H9 (cell line): Measurements from ENCODE around the gene S1PR2. TPM values are rescaled to one million over a fixed set of nuclear protein-coding genes. Genes with fewer than 3 reads are reported as not detected.

ENCODE experiments used
- DNase-seq: peaks from one replicate; pipeline ENCODE4 v3.0.0-alpha.2; 2017
- H2AFZ ChIP-seq: one replicate; pipeline ENCODE4 v1.6.1; 2013; ENCODE audit warnings: mild to moderate bottlenecking, low read length, control low read depth, moderate library complexity
- H2AK5ac ChIP-seq: 2 replicates; pipeline ENCODE4 v1.6.1; 2013; ENCODE audit warnings: low read length, control low read depth, mixed read lengths; ENCODE audit not compliant: insufficient read length
- H2BK120ac ChIP-seq: one replicate; pipeline ENCODE4 v1.6.1; 2013; ENCODE audit warnings: low read depth, mild to moderate bottlenecking, low read length, control low read depth, inconsistent platforms; ENCODE audit not compliant: poor library complexity, severe bottlenecking
- H2BK12ac ChIP-seq: 2 replicates; pipeline ENCODE4 v1.6.1; 2013; ENCODE audit warnings: low read length, control low read depth, mixed read lengths, low read depth; ENCODE audit not compliant: insufficient read length
- H2BK15ac ChIP-seq: 2 replicates; pipeline ENCODE4 v1.6.1; 2013; ENCODE audit warnings: low read depth, low read length, control low read depth
- H2BK20ac ChIP-seq: one replicate; pipeline ENCODE4 v1.6.1; 2013; ENCODE audit warnings: low read depth, mild to moderate bottlenecking, low read length, control low read depth, inconsistent platforms; ENCODE audit not compliant: poor library complexity, severe bottlenecking
- H2BK5ac ChIP-seq: 2 replicates; pipeline ENCODE4 v1.6.1; 2013; ENCODE audit warnings: low read length, control low read depth, mixed read lengths; ENCODE audit not compliant: insufficient read length
- H3K14ac ChIP-seq: 2 replicates; pipeline ENCODE4 v1.6.1; 2013; ENCODE audit warnings: low read length, control low read depth; ENCODE audit not compliant: insufficient read depth
- H3K18ac ChIP-seq: 2 replicates; pipeline ENCODE4 v1.6.1; 2013; ENCODE audit warnings: low read depth, mild to moderate bottlenecking, mixed read lengths, low read length, control low read depth; ENCODE audit not compliant: insufficient read length
- H3K23ac ChIP-seq: 2 replicates; pipeline ENCODE4 v1.6.1; 2013; ENCODE audit warnings: low read length, control low read depth, mixed read lengths, low read depth; ENCODE audit not compliant: insufficient read length
- H3K23me2 ChIP-seq: 2 replicates; pipeline ENCODE4 v1.6.1; 2013; ENCODE audit warnings: low read depth, mild to moderate bottlenecking, mixed read lengths, low read length, control low read depth; ENCODE audit not compliant: insufficient read length, poor library complexity, severe bottlenecking
- H3K27ac ChIP-seq: 2 replicates; pipeline ENCODE4 v1.5.1; 2013; ENCODE audit warnings: low read length, control low read depth, mixed read lengths, low read depth; ENCODE audit not compliant: insufficient read length
- H3K27me3 ChIP-seq: 2 replicates; pipeline ENCODE4 v1.6.1; 2013; ENCODE audit warnings: low read length, control low read depth, inconsistent platforms; ENCODE audit not compliant: insufficient read depth
- H3K4ac ChIP-seq: 2 replicates; pipeline ENCODE4 v1.6.1; 2013; ENCODE audit warnings: low read depth, mild to moderate bottlenecking, control low read depth, inconsistent platforms, low read length, moderate library complexity
- H3K4me1 ChIP-seq: 2 replicates; pipeline ENCODE4 v1.6.1; 2013; ENCODE audit warnings: low read length, control low read depth, inconsistent platforms; ENCODE audit not compliant: insufficient read depth
- H3K4me2 ChIP-seq: 2 replicates; pipeline ENCODE4 v1.6.1; 2013; ENCODE audit warnings: low read length, control low read depth, mixed read lengths; ENCODE audit not compliant: insufficient read length, insufficient read depth
- H3K56ac ChIP-seq: 2 replicates; pipeline ENCODE4 v1.6.1; 2013; ENCODE audit warnings: low read depth, mild to moderate bottlenecking, mixed read lengths, low read length, control low read depth; ENCODE audit not compliant: insufficient read length
- H3K79me1 ChIP-seq: 2 replicates; pipeline ENCODE4 v1.6.1; 2013; ENCODE audit warnings: low read depth, mild to moderate bottlenecking, moderate library complexity, low read length, control low read depth, inconsistent platforms; ENCODE audit not compliant: insufficient read depth, poor library complexity, severe bottlenecking
- H3K79me2 ChIP-seq: 2 replicates; pipeline ENCODE4 v1.6.1; 2013; ENCODE audit warnings: low read length, control low read depth, inconsistent platforms; ENCODE audit not compliant: insufficient read depth
- H3K9ac ChIP-seq: 2 replicates; pipeline ENCODE4 v1.6.1; 2013; ENCODE audit warnings: low read length, control low read depth, mixed read lengths; ENCODE audit not compliant: insufficient read length; ENCODE audit errors: extremely low read depth
- H3K9me3 ChIP-seq: one replicate; pipeline ENCODE4 v1.6.1; 2013; ENCODE audit warnings: low read depth, low read length, inconsistent platforms; ENCODE audit not compliant: control insufficient read depth
- H3T11ph ChIP-seq: one replicate; pipeline ENCODE4 v1.6.1; 2013; ENCODE audit warnings: mild to moderate bottlenecking, low read length, control low read depth, inconsistent platforms
- H4K20me1 ChIP-seq: one replicate; pipeline ENCODE4 v1.6.1; 2013; ENCODE audit not compliant: control insufficient read depth, insufficient read length, insufficient read depth
- H4K5ac ChIP-seq: 2 replicates; pipeline ENCODE4 v1.6.1; 2013; ENCODE audit warnings: low read depth, mild to moderate bottlenecking, mixed read lengths, low read length, control low read depth; ENCODE audit not compliant: insufficient read length
- H4K8ac ChIP-seq: replicated peaks from 2 replicates; pipeline ENCODE4 v1.6.1; 2013; ENCODE audit warnings: low read length, control low read depth, mixed read lengths, low read depth; ENCODE audit not compliant: insufficient read length
- H4K91ac ChIP-seq: 2 replicates; pipeline ENCODE4 v1.6.1; 2013; ENCODE audit warnings: low read depth, mild to moderate bottlenecking, moderate library complexity, mixed read lengths, low read length, control low read depth; ENCODE audit not compliant: insufficient read length
- H3K27ac Mint-ChIP-seq, 3 experiments: 2 replicates in 2 of 3; 3 replicates in 1 of 3; pipeline ENCODE4 v1.8.0; 2020 to 2021; ENCODE audit warnings: mixed read lengths in 3 of 3, mild to moderate bottlenecking in 1 of 3, moderate library complexity in 1 of 3
- H3K27me3 Mint-ChIP-seq: 2 replicates; pipeline ENCODE4 v1.8.0; 2021; ENCODE audit warnings: low read depth, mild to moderate bottlenecking, moderate library complexity, mixed read lengths
- H3K36me3 Mint-ChIP-seq, 3 experiments: 2 replicates in 2 of 3; 3 replicates in 1 of 3; pipeline ENCODE4 v1.8.0; 2020 to 2021; ENCODE audit warnings: low read depth in 3 of 3, mixed read lengths in 3 of 3; ENCODE audit not compliant: insufficient read depth in 1 of 3
- H3K4me1 Mint-ChIP-seq, 2 experiments: 2 replicates each; pipeline ENCODE4 v1.8.0; 2020; ENCODE audit warnings: mixed read lengths in 2 of 2
- H3K4me3 Mint-ChIP-seq, 2 experiments: 2 replicates in 1 of 2; 3 replicates in 1 of 2; pipeline ENCODE4 v1.8.0; 2020 to 2021; ENCODE audit warnings: mild to moderate bottlenecking in 2 of 2, mixed read lengths in 2 of 2, moderate library complexity in 1 of 2
- H3K9me3 Mint-ChIP-seq, 2 experiments: 2 replicates in 1 of 2; 3 replicates in 1 of 2; pipeline ENCODE4 v1.8.0; 2020; ENCODE audit warnings: mild to moderate bottlenecking in 2 of 2, mixed read lengths in 2 of 2, moderate library complexity in 1 of 2
- WGBS: extraction: QIAGEN DNeasy Blood & Tissue Kit; methylation state at CpG from one replicate; pipeline ENCODE4 v1.1.7; 2013; ENCODE audit warnings: missing lambda C conversion rate, low lambda C conversion rate, mixed read lengths; ENCODE audit not compliant: insufficient read length; ENCODE audit errors: extremely low coverage; 5-methylcytosine and 5-hydroxymethylcytosine counted together
- total RNA-seq: library from RNA; stranded (reverse); gene quantifications from 2 replicates; pipeline ENCODE4 v1.2.1, GENCODE V29; 2021
- TF ChIP-seq, protein P1 (sequence below): fragments of 200-600 bp; sonication (generic); conservative IDR thresholded peaks from 3 replicates; pipeline ENCODE4 v1.8.0; 2021; ENCODE audit warnings: antibody characterized with exemption, mild to moderate bottlenecking

S1PR2 gene
- total RNA-seq, 1 experiment from 2014 or later, result 11.5 TPM

DNA sequence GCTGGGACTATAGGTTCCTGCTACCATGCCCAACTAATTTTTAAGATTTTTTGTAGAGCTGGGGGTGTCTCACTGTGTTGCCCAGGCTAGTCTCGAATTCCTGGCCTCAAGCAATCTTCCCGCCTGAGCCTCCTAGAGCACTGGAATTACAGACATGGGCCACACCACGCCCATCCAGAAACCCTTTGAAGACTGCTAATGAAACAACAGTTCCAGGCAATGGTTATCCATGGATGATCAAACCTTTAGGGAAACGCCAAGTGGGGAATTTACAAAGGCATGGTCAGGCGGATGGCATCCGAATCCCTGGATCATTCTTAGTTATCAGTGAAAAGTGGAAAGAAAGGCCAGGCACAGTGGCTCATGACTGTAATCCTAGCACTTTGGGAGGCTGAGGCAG is 19.4 kb downstream of the S1PR2 start:
- no peak overlapping the region for H2AFZ ChIP-seq
- no CpG with 5 or more reads among the region's 6 CpGs for WGBS

More for the DNA sequence above, 19.4 kb downstream of the S1PR2 start:
- H3K4me2 ChIP-seq, result no peak overlapping the region
- H4K20me1 ChIP-seq, result no peaks in the 10 kb centered on the region
- no peaks in the 10 kb centered on the region for H3K79me2 ChIP-seq
- no peak overlapping the region for H3K56ac ChIP-seq
- no peak overlapping the region for H2BK12ac ChIP-seq
- H3K18ac ChIP-seq, result no peak overlapping the region
- no peak overlapping the region for H2AK5ac ChIP-seq
- H3K9ac ChIP-seq, result no peak overlapping the region
- H2BK15ac ChIP-seq, result no peak overlapping the region
- peaks cover 2% of the 10 kb centered on the region; the same call in 1 of the 2 replicates for H3K27me3 Mint-ChIP-seq
- no peak overlapping the region for H4K91ac ChIP-seq
- no peaks in the 10 kb centered on the region for H3K9me3 ChIP-seq
- H3K4ac ChIP-seq, result no peak overlapping the region
- no peak overlapping the region for H3K23ac ChIP-seq
- H3K36me3 Mint-ChIP-seq, result no peaks in the 10 kb centered on the region
- H3K4me1 Mint-ChIP-seq, result peaks cover 0 to 7% of the 10 kb centered on the region in 2 experiments; a peak in 2 of 4 replicates
- no peak overlapping the region for H3K27ac ChIP-seq
- H3T11ph ChIP-seq, result no peak overlapping the region
- H3K27me3 ChIP-seq, result no peaks in the 10 kb centered on the region
- H3K23me2 ChIP-seq, result no peaks in the 10 kb centered on the region
- H3K4me1 ChIP-seq, result no peaks in the 10 kb centered on the region
- peaks cover 3 to 8% of the 10 kb centered on the region in 2 experiments; a peak in 2 of 5 replicates for H3K9me3 Mint-ChIP-seq
- H4K5ac ChIP-seq, result no peak overlapping the region
- no peak overlapping the region for H3K14ac ChIP-seq
- no peak overlapping the region for H3K4me3 Mint-ChIP-seq
- no peak for DNase-seq
- H3K27ac Mint-ChIP-seq, result no peak overlapping the region
- TF ChIP-seq, protein P1, sequence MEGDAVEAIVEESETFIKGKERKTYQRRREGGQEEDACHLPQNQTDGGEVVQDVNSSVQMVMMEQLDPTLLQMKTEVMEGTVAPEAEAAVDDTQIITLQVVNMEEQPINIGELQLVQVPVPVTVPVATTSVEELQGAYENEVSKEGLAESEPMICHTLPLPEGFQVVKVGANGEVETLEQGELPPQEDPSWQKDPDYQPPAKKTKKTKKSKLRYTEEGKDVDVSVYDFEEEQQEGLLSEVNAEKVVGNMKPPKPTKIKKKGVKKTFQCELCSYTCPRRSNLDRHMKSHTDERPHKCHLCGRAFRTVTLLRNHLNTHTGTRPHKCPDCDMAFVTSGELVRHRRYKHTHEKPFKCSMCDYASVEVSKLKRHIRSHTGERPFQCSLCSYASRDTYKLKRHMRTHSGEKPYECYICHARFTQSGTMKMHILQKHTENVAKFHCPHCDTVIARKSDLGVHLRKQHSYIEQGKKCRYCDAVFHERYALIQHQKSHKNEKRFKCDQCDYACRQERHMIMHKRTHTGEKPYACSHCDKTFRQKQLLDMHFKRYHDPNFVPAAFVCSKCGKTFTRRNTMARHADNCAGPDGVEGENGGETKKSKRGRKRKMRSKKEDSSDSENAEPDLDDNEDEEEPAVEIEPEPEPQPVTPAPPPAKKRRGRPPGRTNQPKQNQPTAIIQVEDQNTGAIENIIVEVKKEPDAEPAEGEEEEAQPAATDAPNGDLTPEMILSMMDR, result no peak
- no peak overlapping the region for H4K8ac ChIP-seq
- H2BK120ac ChIP-seq, result no peak overlapping the region
- H3K79me1 ChIP-seq, result no peaks in the 10 kb centered on the region
- H2BK5ac ChIP-seq, result no peak overlapping the region
- H2BK20ac ChIP-seq, result no peak overlapping the region
